ENCODE results near the gene SMURF2.

- no peak for TF ChIP-seq POLR2A (IDR thresholded peaks at IDR 0.05; ENCODE audit: low read depth, low read length)
- no peak for TF ChIP-seq MEF2A (IDR thresholded peaks at IDR 0.05; ENCODE audit: insufficient read depth, low read depth, low read length)
- TF ChIP-seq USF2 (IDR thresholded peaks at IDR 0.05; ENCODE audit: borderline replicate concordance, low read depth, low read length), result no peak
- no peak for TF ChIP-seq BHLHE40 (IDR thresholded peaks at IDR 0.05; ENCODE audit: borderline replicate concordance in 1 of 2, low read depth in 2 of 2, low read length in 1 of 2)
- no peak for TF ChIP-seq GABPA (IDR thresholded peaks at IDR 0.05; ENCODE audit: low read depth)
- no peak for TF ChIP-seq CHD4 (IDR thresholded peaks at IDR 0.05)
- no peak for TF ChIP-seq ATF7 (IDR thresholded peaks at IDR 0.05; ENCODE audit: low read depth)
- TF ChIP-seq POLR2AphosphoS5 (IDR thresholded peaks at IDR 0.05; ENCODE audit: low read length), result no peak
- no peak for TF ChIP-seq ZBTB40 (IDR thresholded peaks at IDR 0.05; ENCODE audit: borderline replicate concordance)
- no peak for TF ChIP-seq REST (IDR thresholded peaks at IDR 0.05; ENCODE audit: low read depth, low read length)
- TF ChIP-seq EP300 (IDR thresholded peaks at IDR 0.05; ENCODE audit: borderline replicate concordance in 1 of 2, control insufficient read depth in 1 of 2, low read depth in 2 of 2, low read length in 2 of 2), result no peak
These were observed 4.4 kb downstream of the SMURF2 start for GRCh38 chr17:64657610-64658125.
